Fibroblast of lung (primary cell): Measurements from ENCODE around the gene VPS37C.

Experiments used
- EZH2 ChIP-seq: IDR thresholded peaks from 2 replicates; pipeline ENCODE4 v1.5.1; 2012; ENCODE audit warnings: low read length, control low read depth, mild to moderate bottlenecking; ENCODE audit errors: missing control alignments
- TF ChIP-seq, protein P1 (sequence below), 2 donors: IDR thresholded peaks in 1 of 2; conservative IDR thresholded peaks in 1 of 2; 1 replicate in 1 of 2; 2 replicates in 1 of 2; pipeline ENCODE4 v1.5.1; 2011 to 2012; ENCODE audit warnings: low read length in 2 of 2, control low read depth in 1 of 2, inconsistent platforms in 1 of 2, low read depth in 1 of 2, mild to moderate bottlenecking in 1 of 2

GRCh38 chr11:61107888-61108287 is 53.3 kb downstream of the VPS37C start:
- TF ChIP-seq, protein P1, sequence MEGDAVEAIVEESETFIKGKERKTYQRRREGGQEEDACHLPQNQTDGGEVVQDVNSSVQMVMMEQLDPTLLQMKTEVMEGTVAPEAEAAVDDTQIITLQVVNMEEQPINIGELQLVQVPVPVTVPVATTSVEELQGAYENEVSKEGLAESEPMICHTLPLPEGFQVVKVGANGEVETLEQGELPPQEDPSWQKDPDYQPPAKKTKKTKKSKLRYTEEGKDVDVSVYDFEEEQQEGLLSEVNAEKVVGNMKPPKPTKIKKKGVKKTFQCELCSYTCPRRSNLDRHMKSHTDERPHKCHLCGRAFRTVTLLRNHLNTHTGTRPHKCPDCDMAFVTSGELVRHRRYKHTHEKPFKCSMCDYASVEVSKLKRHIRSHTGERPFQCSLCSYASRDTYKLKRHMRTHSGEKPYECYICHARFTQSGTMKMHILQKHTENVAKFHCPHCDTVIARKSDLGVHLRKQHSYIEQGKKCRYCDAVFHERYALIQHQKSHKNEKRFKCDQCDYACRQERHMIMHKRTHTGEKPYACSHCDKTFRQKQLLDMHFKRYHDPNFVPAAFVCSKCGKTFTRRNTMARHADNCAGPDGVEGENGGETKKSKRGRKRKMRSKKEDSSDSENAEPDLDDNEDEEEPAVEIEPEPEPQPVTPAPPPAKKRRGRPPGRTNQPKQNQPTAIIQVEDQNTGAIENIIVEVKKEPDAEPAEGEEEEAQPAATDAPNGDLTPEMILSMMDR (conservative IDR thresholded peaks at IDR 0.05 in 1 of 2, IDR thresholded peaks at IDR 0.05 in 1 of 2; ENCODE audit: low read depth in 1 of 2, low read length in 2 of 2): no peak
- no peak for TF ChIP-seq EZH2
